ENCODE data around the gene PRSS33.

DNA sequence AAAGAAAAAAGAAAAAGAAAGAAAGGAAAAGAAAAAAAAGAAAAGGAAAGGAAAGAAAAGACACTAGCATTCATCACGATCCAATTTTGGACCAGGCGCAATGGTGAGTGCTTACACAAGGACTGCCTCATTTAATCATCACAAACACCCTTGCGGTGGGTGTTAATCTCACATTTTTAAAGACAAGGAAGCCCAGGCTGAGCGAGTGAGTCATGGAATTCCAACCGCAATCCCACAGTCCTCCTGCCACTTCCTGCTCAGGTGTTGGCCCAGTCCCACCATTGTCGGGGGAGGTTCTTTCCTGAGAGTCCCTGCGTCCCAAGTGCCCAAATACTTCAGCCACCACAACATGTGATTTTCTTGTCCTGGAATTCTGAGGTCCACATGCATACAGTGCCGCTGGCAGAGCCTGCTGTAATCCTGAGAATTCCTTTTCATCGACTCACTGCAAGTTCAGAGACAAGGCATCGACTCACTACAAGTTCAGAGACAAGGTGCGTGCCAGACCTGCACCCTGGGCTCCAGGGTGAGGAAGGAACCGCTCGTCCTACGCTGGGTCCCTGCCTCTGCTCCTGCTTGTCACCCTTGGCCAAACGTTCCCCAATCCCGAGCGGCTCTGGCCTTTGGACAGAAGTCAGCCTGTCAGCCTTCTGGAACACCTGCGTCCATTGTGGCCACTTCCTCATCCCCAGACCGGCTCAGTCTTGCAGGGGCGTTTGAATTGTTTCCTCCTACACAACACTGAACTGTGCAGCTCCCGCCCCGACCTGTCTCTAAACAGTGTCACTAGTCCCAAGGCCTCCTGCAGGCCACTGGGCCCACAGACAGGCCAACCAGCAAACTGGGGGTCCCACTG is 48.5 kb upstream of the PRSS33 start:
- no peak for TF ChIP-seq CTCF (IDR thresholded peaks at IDR 0.05)
- TF ChIP-seq POLR2AphosphoS5 (IDR thresholded peaks at IDR 0.05): no peak
- TF ChIP-seq EP300 (IDR thresholded peaks at IDR 0.05; ENCODE audit: low read depth): no peak
